Measurements from ENCODE around the gene PRKCB. TPM values are rescaled to one million over a fixed set of nuclear protein-coding genes. Genes with fewer than 3 reads are reported as not detected.

The PRKCB gene
- total and polyA plus RNA-seq, 4 donors, result 1.6 to 9.4 (median 4.0) TPM

DNA sequence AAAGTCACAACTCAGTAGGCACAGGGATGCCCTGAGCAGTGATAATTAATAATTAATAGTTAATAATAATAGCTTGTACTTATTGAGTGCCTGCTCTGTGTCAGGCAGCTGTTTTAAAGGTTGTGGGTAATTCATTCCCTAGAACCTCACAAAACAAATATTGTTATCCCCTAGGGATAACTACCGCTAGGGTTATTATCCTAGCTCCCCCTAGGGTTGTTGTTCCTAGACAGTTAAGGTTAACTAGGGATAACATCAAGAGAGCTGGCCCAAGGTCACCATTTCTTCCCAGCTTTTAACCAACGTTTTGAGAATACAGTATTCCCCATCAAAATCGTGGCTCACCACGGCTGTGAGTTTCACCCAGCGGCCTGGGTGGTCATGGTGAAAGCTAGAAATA, 180.1 kb downstream of the PRKCB start:
- H3K27me3 ChIP-seq (ENCODE audit: control insufficient read depth in 4 of 4, insufficient read depth in 4 of 4, low read length in 3 of 4), result peaks cover 0 to 2% (median 0%) of the 10 kb centered on the region in 4 donors
- DNase-seq (ENCODE audit: low spot score), result no peak
- TF ChIP-seq, protein P1, sequence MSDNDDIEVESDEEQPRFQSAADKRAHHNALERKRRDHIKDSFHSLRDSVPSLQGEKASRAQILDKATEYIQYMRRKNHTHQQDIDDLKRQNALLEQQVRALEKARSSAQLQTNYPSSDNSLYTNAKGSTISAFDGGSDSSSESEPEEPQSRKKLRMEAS (IDR thresholded peaks at IDR 0.05), result no peak
- TF ChIP-seq, protein P2, sequence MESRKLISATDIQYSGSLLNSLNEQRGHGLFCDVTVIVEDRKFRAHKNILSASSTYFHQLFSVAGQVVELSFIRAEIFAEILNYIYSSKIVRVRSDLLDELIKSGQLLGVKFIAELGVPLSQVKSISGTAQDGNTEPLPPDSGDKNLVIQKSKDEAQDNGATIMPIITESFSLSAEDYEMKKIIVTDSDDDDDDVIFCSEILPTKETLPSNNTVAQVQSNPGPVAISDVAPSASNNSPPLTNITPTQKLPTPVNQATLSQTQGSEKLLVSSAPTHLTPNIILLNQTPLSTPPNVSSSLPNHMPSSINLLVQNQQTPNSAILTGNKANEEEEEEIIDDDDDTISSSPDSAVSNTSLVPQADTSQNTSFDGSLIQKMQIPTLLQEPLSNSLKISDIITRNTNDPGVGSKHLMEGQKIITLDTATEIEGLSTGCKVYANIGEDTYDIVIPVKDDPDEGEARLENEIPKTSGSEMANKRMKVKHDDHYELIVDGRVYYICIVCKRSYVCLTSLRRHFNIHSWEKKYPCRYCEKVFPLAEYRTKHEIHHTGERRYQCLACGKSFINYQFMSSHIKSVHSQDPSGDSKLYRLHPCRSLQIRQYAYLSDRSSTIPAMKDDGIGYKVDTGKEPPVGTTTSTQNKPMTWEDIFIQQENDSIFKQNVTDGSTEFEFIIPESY (IDR thresholded peaks at IDR 0.05), result no peak
- TF ChIP-seq EGR1 (IDR thresholded peaks at IDR 0.05; ENCODE audit: low read depth in 2 of 2) (no peak), YY1 (IDR thresholded peaks at IDR 0.05) (no peak), FOXA2 (IDR thresholded peaks at IDR 0.05) (no peak), SP1 (IDR thresholded peaks at IDR 0.05) (no peak), RAD21 (IDR thresholded peaks at IDR 0.05) (no peak), GABPA (IDR thresholded peaks at IDR 0.05 in 1 of 2, conservative IDR thresholded peaks at IDR 0.05 in 1 of 2) (no peak), FOXA1 (IDR thresholded peaks at IDR 0.05) (no peak), NR2F2 (IDR thresholded peaks at IDR 0.05) (no peak), JUND (IDR thresholded peaks at IDR 0.05) (no peak), TAF1 (conservative IDR thresholded peaks at IDR 0.05) (no peak), HNF4A (conservative IDR thresholded peaks at IDR 0.05) (no peak), HNF4G (IDR thresholded peaks at IDR 0.05) (no peak), RXRA (IDR thresholded peaks at IDR 0.05) (no peak)
- TF ChIP-seq, protein P3, sequence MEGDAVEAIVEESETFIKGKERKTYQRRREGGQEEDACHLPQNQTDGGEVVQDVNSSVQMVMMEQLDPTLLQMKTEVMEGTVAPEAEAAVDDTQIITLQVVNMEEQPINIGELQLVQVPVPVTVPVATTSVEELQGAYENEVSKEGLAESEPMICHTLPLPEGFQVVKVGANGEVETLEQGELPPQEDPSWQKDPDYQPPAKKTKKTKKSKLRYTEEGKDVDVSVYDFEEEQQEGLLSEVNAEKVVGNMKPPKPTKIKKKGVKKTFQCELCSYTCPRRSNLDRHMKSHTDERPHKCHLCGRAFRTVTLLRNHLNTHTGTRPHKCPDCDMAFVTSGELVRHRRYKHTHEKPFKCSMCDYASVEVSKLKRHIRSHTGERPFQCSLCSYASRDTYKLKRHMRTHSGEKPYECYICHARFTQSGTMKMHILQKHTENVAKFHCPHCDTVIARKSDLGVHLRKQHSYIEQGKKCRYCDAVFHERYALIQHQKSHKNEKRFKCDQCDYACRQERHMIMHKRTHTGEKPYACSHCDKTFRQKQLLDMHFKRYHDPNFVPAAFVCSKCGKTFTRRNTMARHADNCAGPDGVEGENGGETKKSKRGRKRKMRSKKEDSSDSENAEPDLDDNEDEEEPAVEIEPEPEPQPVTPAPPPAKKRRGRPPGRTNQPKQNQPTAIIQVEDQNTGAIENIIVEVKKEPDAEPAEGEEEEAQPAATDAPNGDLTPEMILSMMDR (IDR thresholded peaks at IDR 0.05; ENCODE audit: low read depth, low read length, missing input control), result no peak
- TF ChIP-seq, protein P4, sequence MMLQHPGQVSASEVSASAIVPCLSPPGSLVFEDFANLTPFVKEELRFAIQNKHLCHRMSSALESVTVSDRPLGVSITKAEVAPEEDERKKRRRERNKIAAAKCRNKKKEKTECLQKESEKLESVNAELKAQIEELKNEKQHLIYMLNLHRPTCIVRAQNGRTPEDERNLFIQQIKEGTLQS (IDR thresholded peaks at IDR 0.05), result no peak
- TF ChIP-seq, protein P5, sequence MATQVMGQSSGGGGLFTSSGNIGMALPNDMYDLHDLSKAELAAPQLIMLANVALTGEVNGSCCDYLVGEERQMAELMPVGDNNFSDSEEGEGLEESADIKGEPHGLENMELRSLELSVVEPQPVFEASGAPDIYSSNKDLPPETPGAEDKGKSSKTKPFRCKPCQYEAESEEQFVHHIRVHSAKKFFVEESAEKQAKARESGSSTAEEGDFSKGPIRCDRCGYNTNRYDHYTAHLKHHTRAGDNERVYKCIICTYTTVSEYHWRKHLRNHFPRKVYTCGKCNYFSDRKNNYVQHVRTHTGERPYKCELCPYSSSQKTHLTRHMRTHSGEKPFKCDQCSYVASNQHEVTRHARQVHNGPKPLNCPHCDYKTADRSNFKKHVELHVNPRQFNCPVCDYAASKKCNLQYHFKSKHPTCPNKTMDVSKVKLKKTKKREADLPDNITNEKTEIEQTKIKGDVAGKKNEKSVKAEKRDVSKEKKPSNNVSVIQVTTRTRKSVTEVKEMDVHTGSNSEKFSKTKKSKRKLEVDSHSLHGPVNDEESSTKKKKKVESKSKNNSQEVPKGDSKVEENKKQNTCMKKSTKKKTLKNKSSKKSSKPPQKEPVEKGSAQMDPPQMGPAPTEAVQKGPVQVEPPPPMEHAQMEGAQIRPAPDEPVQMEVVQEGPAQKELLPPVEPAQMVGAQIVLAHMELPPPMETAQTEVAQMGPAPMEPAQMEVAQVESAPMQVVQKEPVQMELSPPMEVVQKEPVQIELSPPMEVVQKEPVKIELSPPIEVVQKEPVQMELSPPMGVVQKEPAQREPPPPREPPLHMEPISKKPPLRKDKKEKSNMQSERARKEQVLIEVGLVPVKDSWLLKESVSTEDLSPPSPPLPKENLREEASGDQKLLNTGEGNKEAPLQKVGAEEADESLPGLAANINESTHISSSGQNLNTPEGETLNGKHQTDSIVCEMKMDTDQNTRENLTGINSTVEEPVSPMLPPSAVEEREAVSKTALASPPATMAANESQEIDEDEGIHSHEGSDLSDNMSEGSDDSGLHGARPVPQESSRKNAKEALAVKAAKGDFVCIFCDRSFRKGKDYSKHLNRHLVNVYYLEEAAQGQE (IDR thresholded peaks at IDR 0.05), result no peak
- H3K9ac ChIP-seq (ENCODE audit: low read depth in 1 of 2, low read length in 2 of 2), result no peak overlapping the region
- H3K36me3 ChIP-seq (ENCODE audit: control insufficient read depth in 4 of 4, insufficient read depth in 3 of 4, low read depth in 1 of 4, low read length in 3 of 4), result no peaks in the 10 kb centered on the region
- no peaks in the 10 kb centered on the region for H3K9me3 ChIP-seq (ENCODE audit: control insufficient read depth in 4 of 4, low read length in 3 of 4)
- H3K4me3 ChIP-seq (ENCODE audit: low read depth in 1 of 3, low read length in 3 of 3), result no peak overlapping the region
- no peaks in the 10 kb centered on the region for H3K4me1 ChIP-seq (ENCODE audit: control insufficient read depth in 4 of 4, insufficient read depth in 4 of 4, low read length in 3 of 4)
- 52% methylated on average over 5 of the region's 5 CpGs for WGBS
- no peak overlapping the region for H3K27ac ChIP-seq (ENCODE audit: low read depth in 1 of 2, low read length in 2 of 2)
